CD4-positive, alpha-beta T cell (primary cell): ENCODE results near the gene NVL. TPM values are rescaled to one million over a fixed set of nuclear protein-coding genes. Genes with fewer than 3 reads are reported as not detected.

ENCODE experiments used
- ATAC-seq: fragments of 200-7000 bp; cut with Tn5 transposase; one replicate; pipeline ENCODE4 v1.10.0; 2022; ENCODE audit warnings: mild to moderate bottlenecking; ENCODE audit not compliant: poor library complexity
- CTCF ChIA-PET: fragments of 350-600 bp; sonication (Branson Sonifier 250); formaldehyde crosslinking; loops from one replicate; lab custom pipeline; 2021; ENCODE audit warnings: antibody characterized with exemption, inconsistent platforms; lab: Charles Lee
- POLR2A ChIA-PET: fragments of 350-600 bp; sonication (Branson Sonifier 250); formaldehyde crosslinking; loops from one replicate; lab custom pipeline; 2021; ENCODE audit warnings: antibody characterized with exemption, inconsistent platforms; lab: Charles Lee
- DNase-seq, 14 experiments: peaks; one replicate each; pipeline ENCODE4 v3.0.0-alpha.2; 2013 to 2020; ENCODE audit warnings: mixed read lengths in 2 of 14
- H3K27ac ChIP-seq, 2 donors: one replicate each; pipeline versions ENCODE4 v1.5.1 to v1.7.0; 2013; ENCODE audit warnings: low read length in 2 of 2, low read depth in 1 of 2, mild to moderate bottlenecking in 1 of 2
- H3K27me3 ChIP-seq, 2 experiments: 1 replicate in 1 of 2; 2 replicates in 1 of 2; pipeline versions ENCODE4 v1.6.1 to v1.7.0; 2013; ENCODE audit warnings: low read length in 2 of 2, control low read depth in 1 of 2, mild to moderate bottlenecking in 1 of 2, moderate library complexity in 1 of 2; ENCODE audit not compliant: insufficient read depth in 2 of 2, control insufficient read depth in 1 of 2
- H3K36me3 ChIP-seq: one replicate; pipeline ENCODE4 v1.6.1; 2013; ENCODE audit warnings: low read length, control low read depth; ENCODE audit not compliant: insufficient read depth
- H3K4me1 ChIP-seq: one replicate; pipeline ENCODE4 v1.6.1; 2013; ENCODE audit warnings: low read length, control low read depth; ENCODE audit not compliant: insufficient read depth
- H3K4me3 ChIP-seq: one replicate; pipeline ENCODE4 v1.5.1; 2013; ENCODE audit warnings: mild to moderate bottlenecking, low read length, moderate library complexity
- H3K9me3 ChIP-seq, 2 experiments: 1 replicate in 1 of 2; 2 replicates in 1 of 2; pipeline versions ENCODE4 v1.6.1 to v1.7.0; 2013; ENCODE audit warnings: low read length in 2 of 2, mild to moderate bottlenecking in 2 of 2, control low read depth in 1 of 2, moderate library complexity in 1 of 2; ENCODE audit not compliant: control insufficient read depth in 1 of 2, insufficient read depth in 1 of 2
- H3K27ac Mint-ChIP-seq: one replicate; pipeline ENCODE4 v1.8.0; 2020; ENCODE audit warnings: mixed read lengths
- H3K27me3 Mint-ChIP-seq: one replicate; pipeline ENCODE4 v1.8.0; 2021; ENCODE audit warnings: mixed read lengths
- H3K36me3 Mint-ChIP-seq: one replicate; pipeline ENCODE4 v1.8.0; 2021; ENCODE audit warnings: low read depth, mixed read lengths
- H3K4me1 Mint-ChIP-seq: one replicate; pipeline ENCODE4 v1.8.0; 2021; ENCODE audit warnings: low read depth, mixed read lengths
- H3K4me3 Mint-ChIP-seq: one replicate; pipeline ENCODE4 v1.8.0; 2020; ENCODE audit warnings: mild to moderate bottlenecking, mixed read lengths
- H3K9me3 Mint-ChIP-seq: one replicate; pipeline ENCODE4 v1.8.0; 2020; ENCODE audit warnings: mixed read lengths
- intact Hi-C, 2 experiments: fragments of 100-400 bp; cut with DNase I in 1 of 2; cut with micrococcal nuclease in 1 of 2; formaldehyde crosslinking; loops; one replicate each; pipeline versions ENCODE4 v1.15.1 to v1.9.0; 2023 to 2025; cut with DNase I, micrococcal nuclease
- total RNA-seq, 174 experiments: library from RNA in 2 of 174; stranded (reverse) in 2 of 174; gene quantifications; one replicate each; pipeline ENCODE4 v1.2.3 and lab custom pipeline; 2021 to 2026
- TF ChIP-seq, protein P1 (sequence below): fragments of 200-600 bp; IDR thresholded peaks from one replicate; pipeline ENCODE4 v1.8.0; 2022; ENCODE audit warnings: antibody characterized with exemption, mild to moderate bottlenecking

Gene NVL
- total RNA-seq, 2 experiments from 2014 or later: 14.9 to 18.5 TPM

DNA sequence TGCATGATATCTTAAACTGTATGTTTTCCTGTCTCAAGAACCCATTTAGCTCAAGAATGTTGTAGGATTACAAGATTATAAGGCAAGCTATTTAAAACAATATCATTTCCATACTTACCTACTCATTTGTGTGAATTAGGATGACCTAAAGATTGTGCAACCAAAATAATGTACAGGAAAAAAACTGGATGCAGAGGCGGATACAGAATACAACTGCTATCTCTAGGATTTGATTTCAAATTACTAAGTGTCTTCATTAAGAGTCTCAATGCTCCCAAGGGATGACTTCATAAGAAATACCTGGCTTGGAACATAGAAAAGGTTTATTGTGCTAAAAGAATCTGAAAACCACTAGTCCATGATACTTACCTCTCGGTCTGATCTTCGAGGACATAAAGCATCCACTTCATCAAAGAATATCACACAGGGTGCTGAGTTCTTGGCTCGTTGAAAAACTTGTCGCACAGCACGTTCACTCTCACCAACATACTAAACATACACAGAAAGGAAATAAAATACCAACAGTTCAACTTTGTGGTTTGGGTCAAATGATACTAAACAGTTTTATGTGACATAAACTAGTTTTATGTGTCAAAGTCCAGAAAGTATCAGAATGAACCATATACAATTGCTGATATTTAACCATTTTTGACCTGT is 54.9 kb downstream of the NVL start:
- intact Hi-C loops: no loop called here
- Mint-ChIP-seq H3K4me1 (no peaks in the 10 kb centered on the region), H3K27ac (no peak overlapping the region), H3K9me3 (no peaks in the 10 kb centered on the region), H3K4me3 (no peak overlapping the region), H3K27me3 (no peaks in the 10 kb centered on the region), H3K36me3 (peaks cover 52% of the 10 kb centered on the region)
- ChIA-PET POLR2A (no interaction called here), CTCF (interaction anchor here (1.1 kb wide), 1 partner anchor 38 kb away, joined by 4 read pairs; no protein-coding TSS in a partner anchor)
- H3K9me3 ChIP-seq: no peaks in the 10 kb centered on the region
- no peak overlapping the region for H3K27ac ChIP-seq
- TF ChIP-seq, protein P1, sequence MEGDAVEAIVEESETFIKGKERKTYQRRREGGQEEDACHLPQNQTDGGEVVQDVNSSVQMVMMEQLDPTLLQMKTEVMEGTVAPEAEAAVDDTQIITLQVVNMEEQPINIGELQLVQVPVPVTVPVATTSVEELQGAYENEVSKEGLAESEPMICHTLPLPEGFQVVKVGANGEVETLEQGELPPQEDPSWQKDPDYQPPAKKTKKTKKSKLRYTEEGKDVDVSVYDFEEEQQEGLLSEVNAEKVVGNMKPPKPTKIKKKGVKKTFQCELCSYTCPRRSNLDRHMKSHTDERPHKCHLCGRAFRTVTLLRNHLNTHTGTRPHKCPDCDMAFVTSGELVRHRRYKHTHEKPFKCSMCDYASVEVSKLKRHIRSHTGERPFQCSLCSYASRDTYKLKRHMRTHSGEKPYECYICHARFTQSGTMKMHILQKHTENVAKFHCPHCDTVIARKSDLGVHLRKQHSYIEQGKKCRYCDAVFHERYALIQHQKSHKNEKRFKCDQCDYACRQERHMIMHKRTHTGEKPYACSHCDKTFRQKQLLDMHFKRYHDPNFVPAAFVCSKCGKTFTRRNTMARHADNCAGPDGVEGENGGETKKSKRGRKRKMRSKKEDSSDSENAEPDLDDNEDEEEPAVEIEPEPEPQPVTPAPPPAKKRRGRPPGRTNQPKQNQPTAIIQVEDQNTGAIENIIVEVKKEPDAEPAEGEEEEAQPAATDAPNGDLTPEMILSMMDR: no peak
- ATAC-seq (no peak), DNase-seq (no peak)
- H3K4me3 ChIP-seq: no peak overlapping the region
- no peaks in the 10 kb centered on the region for H3K4me1 ChIP-seq
- H3K27me3 ChIP-seq: no peaks in the 10 kb centered on the region
- H3K36me3 ChIP-seq: peaks cover 16% of the 10 kb centered on the region

DNA sequence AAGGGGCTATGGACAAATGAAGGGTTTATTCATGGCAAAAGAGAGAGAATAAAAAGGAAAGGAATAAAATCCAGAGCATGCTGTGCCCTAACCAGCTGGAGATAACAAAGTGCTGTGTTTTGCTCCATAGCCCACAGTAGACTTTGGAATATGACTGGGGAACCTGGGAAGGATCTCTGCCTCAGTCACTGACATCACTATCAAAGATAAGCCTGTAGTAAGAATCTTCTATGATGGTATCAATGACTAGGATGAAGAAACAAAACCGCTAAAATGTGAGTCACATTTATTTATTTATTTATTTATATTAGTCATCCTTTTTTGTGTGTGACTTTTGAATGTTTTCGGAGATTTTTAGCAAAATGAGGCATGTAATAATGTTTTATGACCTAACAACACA is 56.3 kb downstream of the NVL start:
- POLR2A ChIA-PET: no interaction called here

DNA sequence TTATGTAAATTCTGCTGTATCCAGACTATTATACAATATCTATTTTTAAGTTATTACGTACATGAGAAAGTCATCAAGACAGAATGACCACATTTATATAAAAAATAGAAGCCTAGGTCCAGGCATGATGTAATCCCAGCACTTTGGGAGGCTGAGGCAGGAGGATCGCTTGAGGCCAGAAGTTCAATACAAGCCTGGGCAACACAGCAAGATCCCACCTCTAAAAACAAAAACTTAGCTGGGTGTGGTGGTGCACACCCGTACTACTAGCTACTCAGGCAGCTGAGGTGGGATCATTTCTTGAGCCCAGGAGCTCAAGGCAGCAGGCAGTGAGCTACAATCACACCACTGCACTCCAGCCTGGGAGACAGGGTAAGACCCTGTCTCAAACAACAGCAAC is 58.9 kb downstream of the NVL start:
- CTCF ChIA-PET: no interaction called here
- H3K27me3 ChIP-seq: no peaks in the 10 kb centered on the region
- Mint-ChIP-seq H3K4me3 (no peak overlapping the region), H3K36me3 (peaks cover 44% of the 10 kb centered on the region), H3K4me1 (no peaks in the 10 kb centered on the region), H3K27ac (no peak overlapping the region), H3K9me3 (no peaks in the 10 kb centered on the region), H3K27me3 (no peaks in the 10 kb centered on the region)
- TF ChIP-seq, protein P1: no peak
- no peak overlapping the region for H3K27ac ChIP-seq
- H3K36me3 ChIP-seq: peaks cover 25% of the 10 kb centered on the region
- POLR2A ChIA-PET: no interaction called here
- H3K9me3 ChIP-seq: no peaks in the 10 kb centered on the region
- ATAC-seq (no peak), DNase-seq (no peak)
- no peak overlapping the region for H3K4me3 ChIP-seq
- no peaks in the 10 kb centered on the region for H3K4me1 ChIP-seq
- intact Hi-C loops: no loop called here

More for the DNA sequence above, 56.3 kb downstream of the NVL start:
- Mint-ChIP-seq H3K9me3 (no peaks in the 10 kb centered on the region), H3K4me3 (no peak overlapping the region), H3K27me3 (no peaks in the 10 kb centered on the region), H3K27ac (no peak overlapping the region), H3K36me3 (peaks cover 50% of the 10 kb centered on the region), H3K4me1 (no peaks in the 10 kb centered on the region)
- no peak for ATAC-seq
- H3K9me3 ChIP-seq: no peaks in the 10 kb centered on the region
- TF ChIP-seq, protein P1: no peak
- H3K4me3 ChIP-seq: no peak overlapping the region
- H3K27ac ChIP-seq: no peak overlapping the region
- DNase-seq: no peak
- CTCF ChIA-PET: no interaction called here
- H3K27me3 ChIP-seq: no peaks in the 10 kb centered on the region
- peaks cover 10% of the 10 kb centered on the region for H3K36me3 ChIP-seq
- intact Hi-C loops: no loop called here
- H3K4me1 ChIP-seq: no peaks in the 10 kb centered on the region
